GM11168 (cell line): Measurements from ENCODE around the gene ALDH3A2.

ENCODE experiments used
- in situ Hi-C: fragments of 300-500 bp; cut with MboI; formaldehyde crosslinking; loops from one replicate; pipeline ENCODE4 v1.12.0; 2022; ENCODE audit warnings: low sequenced_read_pairs; ENCODE audit not compliant: unreplicated experiment

ALDH3A2 gene

GRCh38 chr17:19708431-19709175 lies 60.1 kb downstream of the ALDH3A2 start:
- in situ Hi-C loops = no loop called here

- in situ Hi-C loops = no loop called here
These were observed 61.3 kb downstream of the ALDH3A2 start for GRCh38 chr17:19709841-19710240.

- in situ Hi-C loops = no loop called here
These were observed 64.0 kb downstream of the ALDH3A2 start for GRCh38 chr17:19712436-19713004.

GRCh38 chr17:19713462-19713861 lies 64.9 kb downstream of the ALDH3A2 start:
- in situ Hi-C loops = no loop called here

GRCh38 chr17:19713901-19714361 lies 65.4 kb downstream of the ALDH3A2 start:
- in situ Hi-C loops = no loop called here

GRCh38 chr17:19714542-19715411 lies 66.2 kb downstream of the ALDH3A2 start:
- in situ Hi-C loops = no loop called here

GRCh38 chr17:19716108-19717030 lies 67.8 kb downstream of the ALDH3A2 start, which contains the start of gene SLC47A2:
SLC47A2 (minus strand) TSS chr17:19716584; CDS start chr17:19716555, 29 bp downstream.
- in situ Hi-C loops = no loop called here

- in situ Hi-C loops = no loop called here
These were observed 68.4 kb downstream of the ALDH3A2 start for GRCh38 chr17:19717031-19717360.

GRCh38 chr17:19717411-19717908 lies 68.9 kb downstream of the ALDH3A2 start:
- in situ Hi-C loops = no loop called here

GRCh38 chr17:19718041-19718612 lies 69.6 kb downstream of the ALDH3A2 start:
- in situ Hi-C loops = no loop called here

GRCh38 chr17:19718613-19719354 lies 70.2 kb downstream of the ALDH3A2 start:
- in situ Hi-C loops = no loop called here

GRCh38 chr17:19719355-19720209 lies 71.0 kb downstream of the ALDH3A2 start:
- in situ Hi-C loops = no loop called here

- in situ Hi-C loops = no loop called here
These were observed 71.6 kb downstream of the ALDH3A2 start for GRCh38 chr17:19720210-19720475.

- in situ Hi-C loops = no loop called here
These were observed 72.3 kb downstream of the ALDH3A2 start for GRCh38 chr17:19720631-19721426.

GRCh38 chr17:19723964-19724363 lies 75.4 kb downstream of the ALDH3A2 start:
- in situ Hi-C loops = no loop called here

GRCh38 chr17:19724501-19725420 lies 76.2 kb downstream of the ALDH3A2 start:
- in situ Hi-C loops = no loop called here
